GM12872 (cell line): ENCODE data around the gene RUSF1.

ENCODE experiments used
- CTCF ChIP-seq: IDR thresholded peaks from 3 replicates; pipeline ENCODE4 v1.5.1; 2011; ENCODE audit warnings: low read depth, mild to moderate bottlenecking, low read length, moderate library complexity; ENCODE audit not compliant: insufficient read depth

Gene RUSF1

GRCh38 chr16:31440516-31441184 lies 67.5 kb downstream of the RUSF1 start:
- TF ChIP-seq CTCF: no peak

GRCh38 chr16:31439519-31439918 lies 68.7 kb downstream of the RUSF1 start:
- TF ChIP-seq CTCF: no peak
